WTC11 (cell line): ENCODE results near the gene IL12RB2. TPM values are rescaled to one million over a fixed set of nuclear protein-coding genes. Genes with fewer than 3 reads are reported as not detected.

Experiments
- ATAC-seq: fragments of 200-7000 bp; cut with Tn5 transposase; 2 replicates; pipeline ENCODE4 v1.10.0; 2021; ENCODE audit warnings: mild to moderate bottlenecking, moderate library complexity
- CTCF ChIA-PET: fragments of 300-600 bp; sonication (Branson Sonifier 250); formaldehyde crosslinking; loops from one replicate; lab custom pipeline; 2021; ENCODE audit warnings: antibody characterized with exemption; lab: Charles Lee
- POLR2A ChIA-PET: fragments of 350-600 bp; sonication (Branson Sonifier 250); formaldehyde crosslinking; loops from one replicate; lab custom pipeline; 2021; ENCODE audit warnings: antibody characterized with exemption; lab: Charles Lee
- DNase-seq: peaks from one replicate; pipeline ENCODE4 v3.0.0; 2021; ENCODE audit warnings: low spot score
- H3K27ac Mint-ChIP-seq: 2 replicates; pipeline ENCODE4 v1.8.0; 2021; ENCODE audit warnings: mixed read lengths
- H3K27me3 Mint-ChIP-seq: 2 replicates; pipeline ENCODE4 v1.8.0; 2021; ENCODE audit warnings: low read depth, mild to moderate bottlenecking, moderate library complexity, mixed read lengths
- H3K36me3 Mint-ChIP-seq: 2 replicates; pipeline ENCODE4 v1.8.0; 2021; ENCODE audit warnings: mixed read lengths
- H3K4me1 Mint-ChIP-seq: 2 replicates; pipeline ENCODE4 v1.8.0; 2022; ENCODE audit warnings: mixed read lengths
- H3K4me3 Mint-ChIP-seq: 2 replicates; pipeline ENCODE4 v1.8.0; 2021; ENCODE audit warnings: mild to moderate bottlenecking, moderate library complexity, mixed read lengths
- H3K9me3 Mint-ChIP-seq: 2 replicates; pipeline ENCODE4 v1.8.0; 2021; ENCODE audit warnings: mixed read lengths
- AR ChIP-seq: fragments of 250-450 bp; sonication (Bioruptor Pico); IDR thresholded peaks from 2 replicates; pipeline ENCODE4 v1.9.0; 2021; ENCODE audit warnings: mild to moderate bottlenecking
- ATF2 ChIP-seq: sonication (generic); formaldehyde crosslinking; IDR thresholded peaks from 2 replicates; pipeline ENCODE4 v1.8.1; 2022; ENCODE audit warnings: low read depth, missing genetic modification reagents, borderline replicate concordance
- CBFB ChIP-seq: sonication (generic); formaldehyde crosslinking; IDR thresholded peaks from 2 replicates; pipeline ENCODE4 v1.8.1; 2022; ENCODE audit warnings: mild to moderate bottlenecking, low read depth, missing genetic modification reagents
- E2F5 ChIP-seq: sonication (generic); formaldehyde crosslinking; IDR thresholded peaks from 2 replicates; pipeline ENCODE4 v1.8.1; 2022; ENCODE audit warnings: mild to moderate bottlenecking, moderate library complexity, missing genetic modification reagents
- EMX1 ChIP-seq: fragments of 250-450 bp; sonication (Bioruptor Pico); IDR thresholded peaks from 2 replicates; pipeline ENCODE4 v1.8.0; 2021; ENCODE audit warnings: mild to moderate bottlenecking
- ESRRA ChIP-seq: sonication (generic); formaldehyde crosslinking; IDR thresholded peaks from 2 replicates; pipeline ENCODE4 v1.8.1; 2022; ENCODE audit warnings: mild to moderate bottlenecking, missing genetic modification reagents, borderline replicate concordance
- NFATC4 ChIP-seq: fragments of 250-450 bp; sonication (Bioruptor Pico); IDR thresholded peaks from 2 replicates; pipeline ENCODE4 v1.9.0; 2021; ENCODE audit warnings: mild to moderate bottlenecking
- RELA ChIP-seq: sonication (generic); formaldehyde crosslinking; IDR thresholded peaks from 2 replicates; pipeline ENCODE4 v1.8.1; 2022; ENCODE audit warnings: missing genetic modification reagents, mild to moderate bottlenecking, borderline replicate concordance
- SMAD4 ChIP-seq: sonication (generic); formaldehyde crosslinking; IDR thresholded peaks from 2 replicates; pipeline ENCODE4 v1.8.0; 2022; ENCODE audit warnings: mild to moderate bottlenecking, missing genetic modification reagents
- TP53 ChIP-seq: sonication (generic); formaldehyde crosslinking; IDR thresholded peaks from 2 replicates; pipeline ENCODE4 v1.8.1; 2023; ENCODE audit warnings: mild to moderate bottlenecking, missing genetic modification reagents
- USF1 ChIP-seq: sonication (generic); formaldehyde crosslinking; IDR thresholded peaks from 2 replicates; pipeline ENCODE4 v1.8.0; 2022; ENCODE audit warnings: mild to moderate bottlenecking, missing genetic modification reagents
- USF2 ChIP-seq: sonication (generic); formaldehyde crosslinking; IDR thresholded peaks from 2 replicates; pipeline ENCODE4 v1.8.1; 2023; ENCODE audit warnings: mild to moderate bottlenecking, missing genetic modification reagents, moderate library complexity
- ZBTB43 ChIP-seq: sonication (generic); formaldehyde crosslinking; IDR thresholded peaks from 2 replicates; pipeline ENCODE4 v1.8.1; 2023; ENCODE audit warnings: mild to moderate bottlenecking, missing genetic modification reagents
- ZNF416 ChIP-seq: fragments of 250-450 bp; sonication (Bioruptor Pico); IDR thresholded peaks from 2 replicates; pipeline ENCODE4 v1.9.0; 2021; ENCODE audit warnings: mild to moderate bottlenecking, inconsistent platforms
- ZNF425 ChIP-seq: fragments of 250-450 bp; sonication (Bioruptor Pico); conservative IDR thresholded peaks from 2 replicates; pipeline ENCODE4 v1.9.0; 2021; ENCODE audit warnings: mild to moderate bottlenecking
- ZNF532 ChIP-seq: fragments of 250-450 bp; sonication (Bioruptor Pico); IDR thresholded peaks from 2 replicates; pipeline ENCODE4 v1.9.0; 2021; ENCODE audit warnings: mild to moderate bottlenecking, borderline replicate concordance
- ZSCAN18 ChIP-seq: fragments of 250-450 bp; sonication (Bioruptor Pico); IDR thresholded peaks from 2 replicates; pipeline ENCODE4 v2.1.2; 2022; ENCODE audit warnings: mild to moderate bottlenecking, moderate library complexity
- total RNA-seq: library from RNA; stranded (reverse); gene quantifications from 3 replicates; pipeline ENCODE4 v1.2.3, GENCODE V29; 2021

The IL12RB2 gene
- total RNA-seq, 1 experiment from 2014 or later: 0.81 TPM

- TF ChIP-seq ESRRA (CRISPR knock-in tag): no peak
- no peak for TF ChIP-seq AR (CRISPR knock-in tag)
- no peak for TF ChIP-seq NFATC4 (CRISPR knock-in tag)
- TF ChIP-seq RELA (CRISPR knock-in tag): no peak
- TF ChIP-seq EMX1: no peak
- TF ChIP-seq TP53: no peak
- no peak for TF ChIP-seq ZBTB43
- no peak for TF ChIP-seq SMAD4 (CRISPR knock-in tag)
- no peak for TF ChIP-seq USF1 (CRISPR knock-in tag)
- no peak for TF ChIP-seq ZNF416 (CRISPR knock-in tag)
- no peak for TF ChIP-seq CBFB (CRISPR knock-in tag)
- TF ChIP-seq USF2 (CRISPR knock-in tag): no peak
- TF ChIP-seq ZNF425 (CRISPR knock-in tag): no peak
- TF ChIP-seq ZSCAN18 (CRISPR knock-in tag): no peak
- no peak for TF ChIP-seq ATF2 (CRISPR knock-in tag)
- TF ChIP-seq ZNF532 (CRISPR knock-in tag): no peak
- TF ChIP-seq E2F5 (CRISPR knock-in tag): no peak
- Mint-ChIP-seq H3K4me3 (no peak overlapping the region), H3K4me1 (peaks cover 2% of the 10 kb centered on the region), H3K27me3 (peaks cover 13% of the 10 kb centered on the region), H3K36me3 (no peaks in the 10 kb centered on the region), H3K9me3 (no peaks in the 10 kb centered on the region), H3K27ac (no peak overlapping the region)
- ATAC-seq: no peak
- ChIA-PET CTCF (interaction anchor here (2.2 kb wide), 1 partner anchor 88 kb away, joined by 16 read pairs; no protein-coding TSS in a partner anchor), POLR2A (no interaction called here)
- DNase-seq: no peak
These were observed 7.1 kb upstream of the IL12RB2 start for GRCh38 chr1:67300561-67300960.
